Transverse colon (tissue), 4 donors: ENCODE data around the gene EIF3A. TPM values are rescaled to one million over a fixed set of nuclear protein-coding genes. Genes with fewer than 3 reads are reported as not detected.

ENCODE experiments used
- DNase-seq: peaks from one replicate; pipeline ENCODE4 v3.0.0-alpha.2; 2019
- H3K27ac ChIP-seq, 4 donors: fragments of 200-600 bp; sonication (generic); 2 replicates each; pipeline ENCODE4 v1.5.1; 2016 to 2018; ENCODE audit warnings: inconsistent platforms in 4 of 4
- H3K27me3 ChIP-seq: fragments of 200-600 bp; sonication (generic); 2 replicates; pipeline ENCODE4 v1.5.1; 2017; ENCODE audit warnings: inconsistent platforms
- H3K36me3 ChIP-seq, 4 donors: fragments of 200-600 bp; sonication (generic); 2 replicates each; pipeline ENCODE4 v1.5.1; 2017 to 2019; ENCODE audit warnings: inconsistent platforms in 4 of 4
- H3K4me1 ChIP-seq, 4 donors: fragments of 200-600 bp; sonication (generic); 2 replicates each; pipeline ENCODE4 v1.5.1; 2017 to 2020; ENCODE audit warnings: inconsistent platforms in 4 of 4
- H3K4me3 ChIP-seq, 4 donors: fragments of 200-600 bp; sonication (generic); 1 replicate in 1 of 4; 2 replicates in 3 of 4; pipeline versions ENCODE4 v1.5.1 to v1.6.1; 2017 to 2019; ENCODE audit warnings: inconsistent platforms in 4 of 4
- H3K9me3 ChIP-seq, 2 donors: fragments of 200-600 bp; sonication (generic); 2 replicates each; pipeline ENCODE4 v1.5.1; 2017 to 2019; ENCODE audit warnings: inconsistent platforms in 2 of 2
- CTCF ChIP-seq, 5 experiments: fragments of 200-600 bp in 3 of 5; fragments of 450-650 bp in 2 of 5; sonication (generic) in 3 of 5; IDR thresholded peaks; 1 replicate in 2 of 5; 2 replicates in 3 of 5; pipeline ENCODE4 v1.5.1; 2016 to 2017; ENCODE audit warnings: antibody characterized with exemption in 5 of 5, inconsistent platforms in 3 of 5, mild to moderate bottlenecking in 2 of 5, moderate library complexity in 1 of 5
- EP300 ChIP-seq: sonication (generic); formaldehyde crosslinking; IDR thresholded peaks from one replicate; pipeline ENCODE4 v1.6.1; 2017; ENCODE audit warnings: antibody characterized with exemption, low read depth
- POLR2A ChIP-seq: fragments of 450-650 bp; IDR thresholded peaks from one replicate; pipeline ENCODE4 v1.6.1; 2016; ENCODE audit warnings: antibody characterized with exemption, mild to moderate bottlenecking, moderate library complexity
- POLR2AphosphoS5 ChIP-seq, 3 donors: sonication (generic); formaldehyde crosslinking; IDR thresholded peaks; one replicate each; pipeline ENCODE4 v1.6.1; 2016; ENCODE audit warnings: antibody characterized with exemption in 3 of 3
- WGBS, 2 donors: methylation state at CpG; one replicate each; pipeline ENCODE4 v1.1.5; 2018; ENCODE audit warnings: low coverage in 1 of 2; 5-methylcytosine and 5-hydroxymethylcytosine counted together
- in situ Hi-C, 4 donors: fragments of 200-750 bp; cut with MboI; loops; one replicate each; pipeline versions ENCODE4 v1.15.0 to v1.15.1; 2017; ENCODE audit warnings: low sequenced_read_pairs in 3 of 4, low pct_ligation_motif_present in 1 of 4, low pct_unique_long_range_greater_than_20kb in 1 of 4
- intact Hi-C: fragments of 100-400 bp; cut with DNase I; formaldehyde crosslinking; loops from one replicate; pipeline ENCODE4 v1.15.1; 2023; ENCODE audit warnings: low total_unique reads
- total RNA-seq, 4 donors: library from RNA; depleted of rRNA; stranded (reverse); fragments of >200 nt; gene quantifications; one replicate each; pipeline ENCODE4 v1.1.0, GENCODE V29; 2016

EIF3A gene
- total RNA-seq, 4 donors from 2014 or later, result 68.1 to 119 (median 99.6) TPM

- Histone ChIP-seq H3K4me1 (peaks cover 0 to 10% (median 5%) of the 10 kb centered on the region in 4 donors), H3K9me3 (no peaks in the 10 kb centered on the region), H3K4me3 (no peak overlapping the region), H3K27me3 (no peaks in the 10 kb centered on the region), H3K27ac (no peak overlapping the region), H3K36me3 (no peaks in the 10 kb centered on the region)
- intact Hi-C loops, result no loop called here
- DNase-seq, result no peak
- in situ Hi-C loops, result no loop called here
- WGBS, 2 donors, result 88 to 91% methylated on average over 9 to 11 of the region's 11 CpGs
- TF ChIP-seq CTCF (IDR thresholded peaks at IDR 0.05), result no peak
These were observed 4.3 kb upstream of the EIF3A start for GRCh38 chr10:119084896-119085295.

GRCh38 chr10:119079599-119080520 is 757 bp downstream of the EIF3A start:
- WGBS, 2 donors, result 0 to 2% methylated on average over 17 to 42 of the region's 48 CpGs
- no peaks in the 10 kb centered on the region for H3K9me3 ChIP-seq
- DNase-seq, result peak; percentile 81
- in situ Hi-C loops (no loop called here), intact Hi-C loops (no loop called here)
- H3K4me3 ChIP-seq, result peak overlapping the region; percentile 72 to 97 (median 91)
- H3K4me1 ChIP-seq, result peaks cover 7 to 48% (median 31%) of the 10 kb centered on the region in 4 donors
- H3K27ac ChIP-seq, result peak overlapping the region; percentile 97 to 99 (median 98)
- H3K36me3 ChIP-seq, result no peaks in the 10 kb centered on the region
- TF ChIP-seq EP300, result no peak
- TF ChIP-seq POLR2AphosphoS5 (IDR thresholded peaks at IDR 0.05), result peak; percentile 28 to 70 (median 53)
- no peaks in the 10 kb centered on the region for H3K27me3 ChIP-seq

GRCh38 chr10:119078422-119079179 is 2.0 kb downstream of the EIF3A start:
- H3K9me3 ChIP-seq, result no peaks in the 10 kb centered on the region
- H3K4me3 ChIP-seq, result peak overlapping the region in 3 of 4 donors; percentile 72 to 97 (median 94)
- peak overlapping the region; percentile 97 to 99 (median 98) for H3K27ac ChIP-seq
- 12 to 13% methylated on average over 9 to 10 of the region's 10 CpGs for WGBS, 2 donors
- H3K27me3 ChIP-seq, result no peaks in the 10 kb centered on the region
- intact Hi-C loops, result no loop called here
- peaks cover 12 to 53% (median 32%) of the 10 kb centered on the region in 4 donors for H3K4me1 ChIP-seq
- TF ChIP-seq EP300 (no peak), CTCF (IDR thresholded peaks at IDR 0.05) (no peak), POLR2A (no peak), POLR2AphosphoS5 (IDR thresholded peaks at IDR 0.05) (no peak)
- DNase-seq, result no peak
- in situ Hi-C loops, result no loop called here
- no peaks in the 10 kb centered on the region for H3K36me3 ChIP-seq

- Histone ChIP-seq H3K4me1 (peaks cover 12 to 44% (median 23%) of the 10 kb centered on the region in 4 donors), H3K36me3 (peaks cover 3 to 41% (median 21%) of the 10 kb centered on the region in 4 donors), H3K4me3 (no peak overlapping the region), H3K9me3 (no peaks in the 10 kb centered on the region), H3K27ac (no peak overlapping the region), H3K27me3 (no peaks in the 10 kb centered on the region)
- in situ Hi-C loops, result no loop called here
- WGBS, 2 donors, result 74 to 80% methylated on average over 6 of the region's 6 CpGs
- intact Hi-C loops, result no loop called here
- no peak for DNase-seq
- TF ChIP-seq EP300 (no peak), CTCF (IDR thresholded peaks at IDR 0.05) (no peak), POLR2AphosphoS5 (IDR thresholded peaks at IDR 0.05) (no peak), POLR2A (no peak)
These were observed 7.0 kb downstream of the EIF3A start for GRCh38 chr10:119073584-119073983.
